AG20443 (cell line): Measurements from ENCODE around the gene FKRP.
A peak's percentile ranks its signal among the peaks of the same experiment; 100 is the strongest.

Source experiments
- DNase-seq: peaks from one replicate; pipeline ENCODE4 v3.0.0; 2012; ENCODE audit warnings: low spot score, mixed read lengths

Gene FKRP

DNA sequence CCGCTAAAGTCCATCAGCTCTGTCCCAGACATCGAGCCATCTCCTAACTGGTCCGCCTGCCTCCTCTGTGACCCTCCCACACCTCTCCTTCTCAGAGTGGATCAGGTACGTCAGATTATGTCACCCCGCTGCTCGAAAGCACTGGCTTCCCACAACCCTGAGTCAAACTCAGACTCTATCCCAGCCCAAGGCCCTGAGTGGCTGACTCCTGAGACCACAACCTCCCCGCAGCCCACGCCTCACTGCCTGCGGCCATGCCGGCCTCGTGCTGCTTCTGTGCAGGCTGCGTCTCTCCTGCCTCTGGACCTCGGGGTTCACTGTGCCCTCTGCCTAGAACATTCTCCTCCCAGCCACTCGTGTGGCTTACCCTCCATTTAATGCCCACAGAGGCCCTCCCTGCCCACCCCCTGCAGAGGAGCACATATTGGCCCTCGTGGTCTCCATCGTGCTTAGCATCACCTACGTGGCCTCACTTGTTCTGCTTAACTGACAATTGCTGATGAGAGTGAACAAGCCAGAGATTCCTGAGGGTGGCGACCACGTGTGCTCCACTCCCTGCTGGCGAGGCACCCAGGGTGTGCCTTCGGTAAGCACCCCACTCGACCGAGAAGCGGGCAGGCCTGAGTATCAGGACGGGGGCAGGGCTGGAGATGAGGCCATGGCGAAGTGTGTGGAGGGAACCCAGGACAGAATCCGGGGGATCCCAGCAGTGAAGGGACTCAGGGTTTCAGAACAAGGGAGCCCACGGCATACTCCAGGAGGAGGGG is 13.5 kb upstream of the FKRP start:
- no peak for DNase-seq

- DNase-seq = no peak
Measured at GRCh38 chr19:46732966-46733689, 12.7 kb upstream of the FKRP start.

- no peak for DNase-seq
Measured at GRCh38 chr19:46733690-46734292, 12.1 kb upstream of the FKRP start.

- peak; percentile 35 for DNase-seq
Measured at GRCh38 chr19:46736531-46737297, 9.1 kb upstream of the FKRP start.

GRCh38 chr19:46737298-46737654 is 8.6 kb upstream of the FKRP start:
- DNase-seq = no peak

DNA sequence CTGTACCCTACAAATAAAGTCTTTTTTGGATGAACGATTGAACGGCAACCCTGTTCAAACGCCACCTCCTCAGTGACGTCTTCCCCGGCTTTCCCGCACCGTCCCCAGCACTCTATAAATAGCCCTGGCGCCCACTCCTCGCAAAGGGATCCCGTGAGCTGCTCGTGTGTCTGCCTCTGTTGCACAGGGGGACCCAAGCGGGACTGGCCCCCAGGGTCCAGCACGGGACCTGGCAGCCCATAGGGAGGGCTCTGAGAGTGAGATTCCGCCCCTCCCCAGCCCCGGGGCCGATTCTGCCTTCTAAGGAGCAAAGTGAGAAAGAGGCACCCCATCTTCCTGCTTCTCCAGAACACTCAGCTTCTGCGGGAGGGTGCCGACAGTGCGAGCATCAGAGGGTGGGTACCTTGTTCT is 8.1 kb upstream of the FKRP start:
- DNase-seq = no peak

DNA sequence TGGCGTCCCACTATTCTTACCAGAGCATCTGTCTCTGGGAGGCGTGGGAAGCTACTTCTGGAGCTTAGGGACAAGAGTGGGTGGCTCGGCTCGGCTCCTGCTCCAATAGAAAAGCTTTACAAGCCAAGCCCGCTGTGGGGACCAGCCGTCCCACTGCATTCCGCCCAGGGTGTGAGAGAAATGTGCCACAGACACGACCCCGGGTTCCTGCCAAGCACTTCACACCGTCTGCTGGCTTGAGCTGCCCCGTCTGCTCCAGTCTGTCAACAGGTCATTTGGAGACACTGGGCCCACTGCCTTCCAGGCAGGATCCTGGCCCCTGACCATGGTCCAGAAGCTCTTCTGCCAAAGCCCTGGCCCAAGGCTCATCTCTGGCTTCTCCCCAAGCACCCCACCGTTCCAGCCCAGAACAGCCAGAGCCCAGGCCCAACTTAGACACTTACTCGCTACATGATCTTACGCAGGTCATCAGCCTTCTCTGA is 6.5 kb upstream of the FKRP start:
- DNase-seq = no peak

- no peak for DNase-seq
Measured at GRCh38 chr19:46741447-46741846, 4.4 kb upstream of the FKRP start.

- DNase-seq = no peak
Measured at GRCh38 chr19:46742926-46743480, 2.9 kb upstream of the FKRP start.

- no peak for DNase-seq
Measured at GRCh38 chr19:46744005-46744691, 1.7 kb upstream of the FKRP start.

GRCh38 chr19:46745030-46745429 is 827 bp upstream of the FKRP start:
- DNase-seq = no peak

DNA sequence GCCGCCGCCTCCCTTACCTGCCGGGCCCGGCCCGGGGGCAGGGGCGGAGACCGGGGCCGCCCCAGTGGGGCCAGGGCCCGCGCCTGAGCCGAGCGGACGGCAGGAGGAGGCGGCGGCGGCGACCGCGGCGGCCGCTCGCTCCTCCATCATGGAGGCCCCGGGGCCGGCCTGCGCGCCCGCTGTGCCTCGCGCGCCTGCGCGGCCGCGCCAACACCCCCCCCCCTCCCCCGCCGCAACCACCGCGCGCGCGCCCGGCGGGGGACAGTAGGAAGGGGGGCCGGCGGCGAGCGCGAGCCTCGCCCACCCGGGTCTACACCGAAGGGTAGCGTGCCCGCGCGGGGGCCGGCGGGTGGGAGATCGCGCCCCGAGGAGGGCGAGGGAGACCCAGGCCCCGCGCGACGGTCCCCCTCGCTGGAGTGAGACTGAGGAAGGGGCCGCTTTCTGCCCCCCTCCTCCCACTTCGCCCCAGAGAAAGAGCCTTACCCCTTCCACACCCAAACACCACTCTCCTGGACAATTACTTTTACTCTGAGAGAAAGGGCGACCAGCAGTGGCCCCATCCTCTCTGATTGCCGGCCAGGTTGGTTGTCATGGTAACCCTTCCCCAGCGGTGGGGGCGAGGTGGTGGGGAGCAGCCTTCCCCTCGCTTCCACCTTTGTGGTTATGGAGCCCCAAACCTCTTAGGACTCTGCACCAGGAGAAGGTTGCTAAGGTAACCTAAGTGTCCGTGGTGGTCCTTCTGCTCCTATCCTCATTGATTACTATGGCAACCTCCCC is 612 bp downstream of the FKRP start, which contains the start of gene STRN4:
Gene STRN4, minus strand, starts transcription at position 170 of the 777 bp plus-strand sequence. Its CDS starts 20 bp downstream, at position 150.
- peak; percentile 100 for DNase-seq

GRCh38 chr19:46748325-46749109 is 2.7 kb downstream of the FKRP start:
- peak; percentile 67 for DNase-seq

GRCh38 chr19:46753420-46754155 is 7.7 kb downstream of the FKRP start:
- peak; percentile 56 for DNase-seq

- peak; percentile 36 for DNase-seq
Measured at GRCh38 chr19:46755077-46755852, 9.4 kb downstream of the FKRP start.

DNA sequence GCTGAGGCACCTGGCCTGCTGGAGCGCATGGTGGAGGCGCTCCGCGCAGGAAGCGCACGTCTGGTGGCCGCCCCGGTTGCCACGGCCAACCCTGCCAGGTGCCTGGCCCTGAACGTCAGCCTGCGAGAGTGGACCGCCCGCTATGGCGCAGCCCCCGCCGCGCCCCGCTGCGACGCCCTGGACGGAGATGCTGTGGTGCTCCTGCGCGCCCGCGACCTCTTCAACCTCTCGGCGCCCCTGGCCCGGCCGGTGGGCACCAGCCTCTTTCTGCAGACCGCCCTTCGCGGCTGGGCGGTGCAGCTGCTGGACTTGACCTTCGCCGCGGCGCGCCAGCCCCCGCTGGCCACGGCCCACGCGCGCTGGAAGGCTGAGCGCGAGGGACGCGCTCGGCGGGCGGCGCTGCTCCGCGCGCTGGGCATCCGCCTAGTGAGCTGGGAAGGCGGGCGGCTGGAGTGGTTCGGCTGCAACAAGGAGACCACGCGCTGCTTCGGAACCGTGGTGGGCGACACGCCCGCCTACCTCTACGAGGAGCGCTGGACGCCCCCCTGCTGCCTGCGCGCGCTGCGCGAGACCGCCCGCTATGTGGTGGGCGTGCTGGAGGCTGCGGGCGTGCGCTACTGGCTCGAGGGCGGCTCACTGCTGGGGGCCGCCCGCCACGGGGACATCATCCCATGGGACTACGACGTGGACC is 10.1 kb downstream of the FKRP start:
- DNase-seq = no peak

DNA sequence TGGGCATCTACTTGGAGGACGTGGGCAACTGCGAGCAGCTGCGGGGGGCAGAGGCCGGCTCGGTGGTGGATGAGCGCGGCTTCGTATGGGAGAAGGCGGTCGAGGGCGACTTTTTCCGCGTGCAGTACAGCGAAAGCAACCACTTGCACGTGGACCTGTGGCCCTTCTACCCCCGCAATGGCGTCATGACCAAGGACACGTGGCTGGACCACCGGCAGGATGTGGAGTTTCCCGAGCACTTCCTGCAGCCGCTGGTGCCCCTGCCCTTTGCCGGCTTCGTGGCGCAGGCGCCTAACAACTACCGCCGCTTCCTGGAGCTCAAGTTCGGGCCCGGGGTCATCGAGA is 10.7 kb downstream of the FKRP start:
- DNase-seq = no peak

DNA sequence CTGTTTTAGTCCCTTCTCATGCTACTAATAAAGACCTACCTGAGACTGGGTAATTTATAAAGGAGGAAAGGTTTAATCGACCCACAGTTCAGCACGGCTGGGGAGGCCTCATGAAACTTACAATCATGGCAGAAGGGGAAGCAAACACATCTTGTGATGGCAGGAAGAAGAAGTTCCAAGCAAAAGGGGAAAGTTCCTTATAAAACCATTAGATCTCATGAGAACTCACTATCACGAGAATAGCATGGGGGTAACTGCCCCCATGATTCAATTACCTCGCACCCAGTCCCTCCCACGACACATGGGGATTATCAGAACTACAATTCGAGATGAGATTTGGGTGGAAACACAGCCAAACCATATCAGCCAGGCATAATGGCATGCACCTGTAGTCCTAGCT is 13.3 kb downstream of the FKRP start:
- no peak for DNase-seq
